GM21381 (cell line): ENCODE results near the gene FMR1.
A peak's percentile ranks its signal among the peaks of the same experiment; 100 is the strongest.

Experiments used
- ATAC-seq: cut with Tn5 transposase; IDR thresholded peaks from one replicate; pipeline ENCODE4 v1.9.1; 2021; ENCODE audit warnings: mild to moderate bottlenecking, moderate library complexity; ENCODE audit not compliant: unreplicated experiment

FMR1 gene

GRCh38 chrX:147911192-147912022, at the start of gene FMR1:
FMR1 (plus strand) TSS chrX:147911919; CDS start chrX:147912180, 261 bp downstream.
- ATAC-seq, result peak; percentile 85

- ATAC-seq, result peak; percentile 92
Observed at GRCh38 chrX:147875866-147876596, 35.7 kb upstream of the FMR1 start.

GRCh38 chrX:147876849-147877646, 34.7 kb upstream of the FMR1 start:
- no peak for ATAC-seq

GRCh38 chrX:147877726-147878125, 34.0 kb upstream of the FMR1 start:
- ATAC-seq, result no peak

- no peak for ATAC-seq
Observed at GRCh38 chrX:147884958-147885357, 26.8 kb upstream of the FMR1 start.

DNA sequence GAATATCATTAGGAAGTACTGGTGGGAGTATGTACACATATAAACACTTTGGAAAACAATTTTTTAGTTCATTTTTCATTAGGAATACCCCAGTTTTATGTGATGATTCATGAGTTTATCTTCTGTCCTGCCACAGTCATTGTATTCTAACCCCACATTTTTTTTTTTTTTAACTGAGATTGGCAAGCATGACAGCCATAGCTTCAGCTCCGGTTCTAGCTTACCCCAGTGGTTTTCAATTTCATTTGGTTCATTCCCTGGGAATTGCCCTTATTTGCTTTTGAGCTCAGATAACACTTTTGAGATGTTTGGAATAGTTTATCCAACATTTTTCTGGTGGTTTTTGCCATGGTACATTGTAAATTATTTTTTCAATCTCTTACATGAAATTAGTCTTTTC, 21.0 kb upstream of the FMR1 start:
- ATAC-seq, result no peak

DNA sequence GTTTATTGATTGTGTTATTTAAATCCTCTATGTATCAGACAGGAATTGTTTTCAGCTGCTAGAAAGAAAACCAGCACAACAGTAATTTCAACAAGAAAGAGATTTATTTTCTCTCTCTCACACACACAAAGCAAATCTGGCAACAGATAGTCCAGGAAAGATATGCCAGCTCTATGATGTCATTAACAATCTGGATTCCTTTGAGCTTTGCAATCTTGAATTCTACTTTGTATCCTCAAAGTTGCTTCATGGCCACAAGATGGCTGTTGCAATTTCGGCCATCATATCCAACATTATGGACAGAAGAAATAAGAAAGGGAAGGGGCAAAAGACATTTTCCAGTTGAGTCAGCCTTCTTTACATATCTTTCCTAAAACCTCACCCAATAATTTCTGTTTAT, 19.8 kb upstream of the FMR1 start:
- ATAC-seq, result no peak

DNA sequence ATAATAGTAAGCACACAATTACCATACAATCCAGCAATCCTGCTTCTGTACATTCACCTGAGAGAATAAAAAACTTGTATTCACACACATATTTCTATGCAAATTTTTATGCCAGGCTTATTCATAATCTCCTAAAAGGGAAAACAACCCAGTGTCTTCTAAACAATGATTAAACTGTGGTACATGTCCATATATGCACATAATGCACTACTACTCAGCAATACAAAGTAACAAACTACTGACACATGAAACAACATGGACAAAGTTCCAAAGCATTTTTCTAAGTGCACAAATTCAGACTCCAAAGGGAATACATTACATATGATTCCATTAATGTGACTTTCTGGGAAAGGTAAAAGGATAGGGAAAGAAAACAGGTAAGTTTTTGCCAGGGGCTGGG, 18.0 kb upstream of the FMR1 start:
- ATAC-seq, result no peak

DNA sequence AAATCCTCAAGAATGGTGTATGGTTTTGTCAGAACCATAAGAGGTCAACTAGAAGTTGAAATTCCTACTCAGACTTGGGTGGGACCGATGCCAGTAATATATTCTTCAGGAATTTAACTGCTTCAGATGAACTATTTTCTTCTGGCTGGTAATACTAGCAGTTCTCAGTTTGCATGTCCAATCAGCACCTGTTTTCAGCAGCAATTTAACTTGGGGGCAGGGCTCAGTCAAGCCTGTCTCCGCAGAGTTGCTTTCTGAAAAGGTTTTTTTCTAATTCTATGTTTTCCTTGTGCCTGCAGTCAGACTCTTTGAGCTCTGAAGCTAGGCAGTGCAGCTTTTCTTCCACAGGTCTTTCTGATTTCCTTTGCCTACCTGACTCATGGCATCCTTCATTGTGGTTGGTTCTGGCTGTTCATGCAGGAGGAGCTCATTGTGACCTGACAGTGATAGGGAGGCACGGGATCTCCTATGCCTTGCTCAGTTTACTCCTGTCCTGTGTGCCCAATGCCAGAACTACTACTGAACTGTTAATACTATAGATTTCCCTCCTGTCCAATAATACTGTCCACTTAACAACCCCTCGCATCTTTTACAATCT, 17.3 kb upstream of the FMR1 start:
- ATAC-seq, result no peak

DNA sequence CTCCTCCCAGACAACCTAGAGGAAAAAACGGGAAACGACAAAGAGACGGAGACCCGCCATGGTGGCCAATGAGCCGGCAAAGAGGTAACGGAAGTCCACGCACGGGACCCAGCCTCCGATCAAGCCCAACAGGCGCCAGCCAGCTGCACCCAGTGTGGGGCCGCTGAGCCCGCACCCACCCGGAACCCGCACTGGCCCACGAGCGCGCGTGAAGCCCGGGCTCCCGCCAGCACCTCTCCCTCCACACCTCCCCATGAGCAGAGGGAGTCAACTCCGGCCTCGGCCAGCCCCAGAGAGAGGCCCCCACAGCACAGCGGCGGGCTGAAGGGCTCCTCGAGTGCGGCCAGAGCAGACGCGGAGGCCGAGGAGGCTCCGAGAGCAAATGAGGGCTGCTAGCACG, 14.6 kb upstream of the FMR1 start:
- ATAC-seq, result no peak

DNA sequence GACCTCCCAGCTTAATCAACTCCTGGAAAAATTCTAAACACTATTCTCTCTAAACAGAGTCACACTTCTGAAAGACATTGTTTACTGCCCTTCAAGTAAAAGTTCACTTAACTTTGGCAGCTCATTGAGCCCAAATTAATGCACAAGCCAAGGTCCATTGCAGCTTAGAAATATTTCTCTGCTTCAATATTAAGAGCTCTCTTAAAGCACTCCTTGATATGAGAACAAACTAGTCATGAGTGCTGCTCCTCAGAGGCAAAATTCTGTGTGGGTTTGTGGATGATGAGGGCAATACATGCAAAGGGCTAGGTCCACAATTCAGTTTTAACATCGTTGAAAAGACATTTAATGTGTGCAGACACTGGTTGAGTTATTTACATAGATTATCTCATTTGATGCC, 12.8 kb upstream of the FMR1 start:
- no peak for ATAC-seq

DNA sequence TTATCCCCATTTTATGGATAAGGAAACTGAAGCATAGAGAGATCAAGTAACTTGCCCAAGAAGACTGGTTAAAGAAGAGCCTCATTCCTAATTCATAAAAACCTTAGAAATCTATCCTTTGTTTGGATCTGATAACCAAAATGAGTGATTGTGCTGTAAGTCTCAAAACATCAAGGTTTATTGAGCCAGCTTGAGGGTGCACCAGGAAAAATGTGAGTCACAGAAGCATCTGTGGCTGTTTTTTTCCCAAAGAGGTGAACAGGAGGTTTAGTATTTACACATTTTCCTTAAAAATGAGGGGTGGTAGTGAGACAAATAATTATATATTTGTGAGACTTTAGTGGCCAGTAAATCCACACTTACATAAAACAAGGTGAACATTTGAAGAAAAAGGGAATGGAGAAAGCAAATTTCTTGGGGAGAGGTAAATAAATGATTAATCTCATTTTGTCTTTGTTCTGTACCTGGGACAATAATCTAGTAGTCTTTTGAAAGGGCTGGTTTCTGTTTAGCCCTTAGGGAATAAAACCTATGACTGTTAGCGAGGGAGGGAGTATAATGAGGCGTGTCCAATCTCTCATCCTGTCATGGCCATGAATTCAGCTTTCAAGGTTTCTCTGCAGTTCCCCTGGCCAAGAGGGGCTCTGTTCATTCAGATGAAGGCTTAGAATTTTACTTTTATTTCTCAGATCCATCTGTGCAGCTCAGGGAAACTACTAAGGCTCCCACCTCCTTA, 12.2 kb upstream of the FMR1 start:
- peak; percentile 60 for ATAC-seq

- ATAC-seq, result no peak
Observed at GRCh38 chrX:147900349-147900748, 11.4 kb upstream of the FMR1 start.

DNA sequence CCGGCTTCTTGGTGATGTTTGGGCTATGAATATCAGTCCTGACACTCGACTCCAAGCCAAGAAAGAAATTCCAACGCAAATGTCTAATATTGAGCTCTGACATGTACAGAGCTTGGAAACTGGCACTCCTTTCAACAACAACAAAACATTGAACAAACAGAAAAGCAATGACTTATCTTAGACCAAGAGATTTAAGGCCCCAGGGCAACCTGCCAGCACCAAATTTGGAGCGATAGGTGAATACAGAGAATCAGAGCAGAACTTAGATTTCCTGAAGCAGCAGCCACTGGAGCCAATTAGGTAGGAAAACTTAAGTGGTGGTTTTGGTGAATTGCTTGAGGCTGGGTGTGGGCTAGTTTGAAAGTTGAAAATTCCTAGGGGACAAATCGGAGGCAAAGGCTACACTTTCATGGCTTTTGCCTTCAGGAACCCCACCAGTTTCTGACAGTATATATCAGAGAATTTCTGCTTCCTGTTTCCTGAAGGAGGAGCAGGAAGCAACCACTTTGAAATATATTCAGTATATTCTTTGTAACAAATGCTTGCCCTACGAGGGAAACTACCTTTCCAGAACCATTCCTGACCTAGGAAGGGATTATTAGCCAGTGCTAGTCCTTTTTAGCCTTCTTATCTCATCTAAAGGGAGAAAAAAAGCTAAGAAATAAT, 10.1 kb upstream of the FMR1 start:
- no peak for ATAC-seq

DNA sequence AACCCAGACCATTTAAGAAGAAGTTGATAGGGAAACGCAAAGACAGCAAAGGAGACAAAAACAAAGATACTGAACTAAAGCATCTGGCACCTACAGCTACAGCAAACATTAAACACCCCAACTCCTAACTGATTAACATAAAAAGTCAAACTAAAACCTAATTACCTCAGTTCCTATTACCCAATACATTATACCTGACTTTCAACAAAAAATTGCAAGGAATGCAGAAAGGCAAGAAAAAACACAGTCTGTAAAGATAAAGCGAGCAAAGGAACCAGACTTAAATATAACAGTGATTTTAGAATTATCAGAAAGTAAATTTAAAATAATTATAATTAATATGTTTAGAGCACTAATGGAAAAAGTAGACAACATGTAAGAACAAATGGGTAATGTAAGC, 9.4 kb upstream of the FMR1 start:
- no peak for ATAC-seq

- no peak for ATAC-seq
Observed at GRCh38 chrX:147908106-147908505, 3.6 kb upstream of the FMR1 start.

GRCh38 chrX:147910607-147911006, 1.1 kb upstream of the FMR1 start:
- no peak for ATAC-seq

DNA sequence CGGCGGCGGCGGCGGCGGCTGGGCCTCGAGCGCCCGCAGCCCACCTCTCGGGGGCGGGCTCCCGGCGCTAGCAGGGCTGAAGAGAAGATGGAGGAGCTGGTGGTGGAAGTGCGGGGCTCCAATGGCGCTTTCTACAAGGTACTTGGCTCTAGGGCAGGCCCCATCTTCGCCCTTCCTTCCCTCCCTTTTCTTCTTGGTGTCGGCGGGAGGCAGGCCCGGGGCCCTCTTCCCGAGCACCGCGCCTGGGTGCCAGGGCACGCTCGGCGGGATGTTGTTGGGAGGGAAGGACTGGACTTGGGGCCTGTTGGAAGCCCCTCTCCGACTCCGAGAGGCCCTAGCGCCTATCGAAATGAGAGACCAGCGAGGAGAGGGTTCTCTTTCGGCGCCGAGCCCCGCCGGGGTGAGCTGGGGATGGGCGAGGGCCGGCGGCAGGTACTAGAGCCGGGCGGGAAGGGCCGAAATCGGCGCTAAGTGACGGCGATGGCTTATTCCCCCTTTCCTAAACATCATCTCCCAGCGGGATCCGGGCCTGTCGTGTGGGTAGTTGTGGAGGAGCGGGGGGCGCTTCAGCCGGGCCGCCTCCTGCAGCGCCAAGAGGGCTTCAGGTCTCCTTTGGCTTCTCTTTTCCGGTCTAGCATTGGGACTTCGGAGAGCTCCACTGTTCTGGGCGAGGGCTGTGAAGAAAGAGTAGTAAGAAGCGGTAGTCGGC, 528 bp downstream of the FMR1 start:
- peak; percentile 39 for ATAC-seq

GRCh38 chrX:147913570-147913969, 1.9 kb downstream of the FMR1 start:
- ATAC-seq, result no peak
